K562 (cell line): ENCODE measurements around the gene KISS1R. TPM values are rescaled to one million over a fixed set of nuclear protein-coding genes. Genes with fewer than 3 reads are reported as not detected.
A peak's percentile ranks its signal among the peaks of the same experiment; 100 is the strongest.

Experiments used
- CHD1 ChIP-seq: fragments of 200-600 bp; sonication (generic); IDR thresholded peaks from one replicate; pipeline ENCODE4 v1.6.1; 2012; ENCODE audit warnings: mild to moderate bottlenecking, moderate library complexity, low read length, inconsistent platforms
- GTF2E2 ChIP-seq: fragments of 200-800 bp; sonication (Bioruptor generic); IDR thresholded peaks from 2 replicates; pipeline ENCODE4 v1.6.1; 2016; ENCODE audit warnings: missing genetic modification characterization, missing compliant biosample characterization
- NCOA4 ChIP-seq: fragments of 450-650 bp; IDR thresholded peaks from 2 replicates; pipeline ENCODE4 v1.6.1; 2018; ENCODE audit warnings: mild to moderate bottlenecking; ENCODE audit not compliant: partially characterized antibody
- NR2C2 ChIP-seq, 2 experiments: fragments of 200-800 bp in 1 of 2; sonication (Bioruptor generic) in 1 of 2; sonication (generic) in 1 of 2; formaldehyde crosslinking in 1 of 2; IDR thresholded peaks; 2 replicates each; pipeline versions ENCODE4 v1.6.1 to v1.8.0; 2016 to 2022; ENCODE audit warnings: mild to moderate bottlenecking in 1 of 2, missing compliant biosample characterization in 1 of 2, missing genetic modification characterization in 1 of 2, missing genetic modification reagents in 1 of 2
- RBFOX2 ChIP-seq: fragments of 200-400 bp; formaldehyde crosslinking; IDR thresholded peaks from 2 replicates; pipeline ENCODE4 v1.6.1; 2017; ENCODE audit warnings: low read depth, mild to moderate bottlenecking, low read length, moderate library complexity
- RBM22 ChIP-seq: fragments of 200-400 bp; formaldehyde crosslinking; IDR thresholded peaks from 2 replicates; pipeline ENCODE4 v1.6.1; 2018; ENCODE audit warnings: low read length, low read depth; ENCODE audit not compliant: poor library complexity, severe bottlenecking
- SRSF1 ChIP-seq: fragments of 200-400 bp; formaldehyde crosslinking; IDR thresholded peaks from 2 replicates; pipeline ENCODE4 v1.6.1; 2017; ENCODE audit warnings: mild to moderate bottlenecking, low read depth, low read length, moderate library complexity
- polyA plus RNA-seq, 8 experiments: library from polyadenylated mRNA; depleted of rRNA in 4 of 8; stranded (reverse) in 5 of 8; unstranded in 3 of 8; fragments of >200 nt; fragmentation: Nextera tagmentation in 2 of 8; fragmentation: Illumina TruSeq in 1 of 8; extraction: Ambion mirVana in 2 of 8; extraction: Trizol in 1 of 8; gene quantifications; 2 replicates each; pipeline versions ENCODE4 v1.2.1 to v1.2.3, GENCODE V29; 2011 to 2014; ENCODE audit warnings: inconsistent platforms in 1 of 8, missing spikeins in 1 of 8
- total RNA-seq, 7 experiments: library from RNA; depleted of rRNA in 6 of 7; stranded (reverse); fragments of >200 nt in 6 of 7; fragmentation: Illumina TruSeq in 2 of 7; extraction: Trizol in 2 of 7; gene quantifications; 2 replicates each; pipeline versions ENCODE4 v1.2.1 to v1.2.3, GENCODE V29; 2011 to 2021; ENCODE audit warnings: low replicate concordance in 1 of 7
- TF ChIP-seq, protein P1 (sequence below), 3 experiments: IDR thresholded peaks in 2 of 3; conservative IDR thresholded peaks in 1 of 3; 2 replicates each; pipeline ENCODE4 v1.5.1; 2011 to 2012; ENCODE audit warnings: low read length in 3 of 3, mild to moderate bottlenecking in 3 of 3, control low read depth in 2 of 3, improper control_type of control experiment in 1 of 3, inconsistent platforms in 1 of 3, low read depth in 1 of 3, mixed read lengths in 1 of 3, moderate library complexity in 1 of 3; ENCODE audit not compliant: insufficient read depth in 2 of 3
- TF ChIP-seq, protein P2 (sequence below): sonication (generic); IDR thresholded peaks from 2 replicates; pipeline ENCODE4 v1.6.1; 2016

Gene KISS1R
- total and polyA plus RNA-seq, 9 of the 15 experiments (the other 6 are each of a cell fraction or from before 2014, with no cell fraction given), result 0.37 to 39.4 (median 2.0) TPM

DNA sequence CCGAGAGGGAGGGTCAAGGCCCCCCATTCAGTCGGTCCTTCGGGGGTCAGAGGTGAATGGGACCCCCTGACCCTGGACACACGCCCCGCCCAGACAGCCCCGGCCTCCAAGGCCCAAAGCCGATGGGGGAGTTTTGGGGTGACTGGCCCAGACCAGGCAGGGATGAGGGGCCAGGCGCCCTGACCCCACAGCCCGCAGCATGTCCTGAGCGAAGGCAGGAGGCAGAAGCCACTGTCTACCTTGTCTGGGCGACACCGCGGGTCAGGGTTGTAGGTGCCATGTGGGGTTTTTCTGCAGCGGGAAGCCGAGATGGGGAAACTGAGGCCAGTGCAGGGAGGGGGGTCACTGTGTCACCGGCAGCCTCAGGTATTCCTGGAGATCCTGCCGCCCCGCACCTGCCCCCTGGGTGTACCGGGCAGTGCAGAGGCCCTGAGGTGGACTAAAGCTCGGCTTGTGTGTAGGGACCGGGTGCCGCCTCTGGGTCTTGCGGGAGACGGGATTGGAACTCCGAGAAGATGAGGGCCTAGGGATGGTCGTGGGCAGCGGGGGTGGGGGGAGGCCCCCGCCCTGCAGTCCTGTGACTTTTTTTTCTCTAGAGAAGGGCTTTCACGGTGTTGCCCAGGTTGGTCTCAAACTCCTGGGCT lies 17.2 kb downstream of the KISS1R start (continued):
- TF ChIP-seq, protein P1, sequence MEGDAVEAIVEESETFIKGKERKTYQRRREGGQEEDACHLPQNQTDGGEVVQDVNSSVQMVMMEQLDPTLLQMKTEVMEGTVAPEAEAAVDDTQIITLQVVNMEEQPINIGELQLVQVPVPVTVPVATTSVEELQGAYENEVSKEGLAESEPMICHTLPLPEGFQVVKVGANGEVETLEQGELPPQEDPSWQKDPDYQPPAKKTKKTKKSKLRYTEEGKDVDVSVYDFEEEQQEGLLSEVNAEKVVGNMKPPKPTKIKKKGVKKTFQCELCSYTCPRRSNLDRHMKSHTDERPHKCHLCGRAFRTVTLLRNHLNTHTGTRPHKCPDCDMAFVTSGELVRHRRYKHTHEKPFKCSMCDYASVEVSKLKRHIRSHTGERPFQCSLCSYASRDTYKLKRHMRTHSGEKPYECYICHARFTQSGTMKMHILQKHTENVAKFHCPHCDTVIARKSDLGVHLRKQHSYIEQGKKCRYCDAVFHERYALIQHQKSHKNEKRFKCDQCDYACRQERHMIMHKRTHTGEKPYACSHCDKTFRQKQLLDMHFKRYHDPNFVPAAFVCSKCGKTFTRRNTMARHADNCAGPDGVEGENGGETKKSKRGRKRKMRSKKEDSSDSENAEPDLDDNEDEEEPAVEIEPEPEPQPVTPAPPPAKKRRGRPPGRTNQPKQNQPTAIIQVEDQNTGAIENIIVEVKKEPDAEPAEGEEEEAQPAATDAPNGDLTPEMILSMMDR (IDR thresholded peaks at IDR 0.05 in 2 of 3, conservative IDR thresholded peaks at IDR 0.05 in 1 of 3; ENCODE audit: insufficient read depth in 2 of 3, low read depth in 1 of 3, low read length in 3 of 3), result no peak
- TF ChIP-seq CHD1 (no peak), RBM22 (peak; percentile 57), NCOA4 (no peak), RBFOX2 (peak; percentile 51), SRSF1 (no peak), GTF2E2 (tag) (no peak), NR2C2 (CRISPR knock-in tag; IDR thresholded peaks at IDR 0.05) (no peak), NR2C2 (tag; IDR thresholded peaks at IDR 0.05) (no peak)
- TF ChIP-seq, protein P2, sequence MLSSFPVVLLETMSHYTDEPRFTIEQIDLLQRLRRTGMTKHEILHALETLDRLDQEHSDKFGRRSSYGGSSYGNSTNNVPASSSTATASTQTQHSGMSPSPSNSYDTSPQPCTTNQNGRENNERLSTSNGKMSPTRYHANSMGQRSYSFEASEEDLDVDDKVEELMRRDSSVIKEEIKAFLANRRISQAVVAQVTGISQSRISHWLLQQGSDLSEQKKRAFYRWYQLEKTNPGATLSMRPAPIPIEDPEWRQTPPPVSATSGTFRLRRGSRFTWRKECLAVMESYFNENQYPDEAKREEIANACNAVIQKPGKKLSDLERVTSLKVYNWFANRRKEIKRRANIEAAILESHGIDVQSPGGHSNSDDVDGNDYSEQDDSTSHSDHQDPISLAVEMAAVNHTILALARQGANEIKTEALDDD, result no peak
